ENCODE results near the gene ORAI3. TPM values are rescaled to one million over a fixed set of nuclear protein-coding genes. Genes with fewer than 3 reads are reported as not detected.

ORAI3 gene
- total and polyA plus RNA-seq, 2 experiments from 2014 or later, result 31.6 to 36.1 TPM

- Histone ChIP-seq H3F3A (ENCODE audit: insufficient read depth) (peaks cover 21% of the 10 kb centered on the region), H4K20me1 (ENCODE audit: insufficient read depth) (no peaks in the 10 kb centered on the region), H3K9me3 (ENCODE audit: low read depth) (no peaks in the 10 kb centered on the region), H3K27me3 (replicated peaks; ENCODE audit: insufficient read depth) (no peaks in the 10 kb centered on the region), H3K4me3 (no peak overlapping the region), H3K4me2 (ENCODE audit: unreplicated experiment) (no peak overlapping the region), H3K36me3 (ENCODE audit: low read depth) (no peaks in the 10 kb centered on the region), H2AFZ (no peak overlapping the region), H3K9me2 (ENCODE audit: insufficient read depth) (no peaks in the 10 kb centered on the region), H3K9ac (no peak overlapping the region), H3K79me2 (ENCODE audit: insufficient read depth) (no peaks in the 10 kb centered on the region), H3K4me1 (ENCODE audit: insufficient read depth) (peaks cover 22% of the 10 kb centered on the region), H3K27ac (no peak overlapping the region)
- no peak for DNase-seq
- TF ChIP-seq EZH2 (IDR thresholded peaks at IDR 0.05; ENCODE audit: insufficient read depth, poor library complexity, severe bottlenecking), result no peak
- TF ChIP-seq EZH2phosphoT487 (IDR thresholded peaks at IDR 0.05; ENCODE audit: insufficient read depth, low read depth), result no peak
- 89 to 90% methylated on average over 6 of the region's 6 CpGs for WGBS, 2 experiments (ENCODE audit: low coverage in 1 of 2, low lambda C conversion rate in 2 of 2, missing lambda C conversion rate in 2 of 2)
- in situ Hi-C loops (cut with MboI), result no loop called here
Measured at GRCh38 chr16:31003744-31004143, 54.9 kb downstream of the ORAI3 start.

Small RNA genes within 50 kb of the gene (small RNA-seq; reads per million reads assigned to genes)
- gene AC135048.1 (ENCODE audit: low read depth, low replicate concordance), result not detected

Other genes starting within 250 kb of the ORAI3 start
- gene SRCAP, start 249.9 kb upstream of the ORAI3 start, total RNA-seq (2014; rRNA removed; shearing (Covaris generic)), result 9.1 and 14.3 TPM in 2 replicates
- 22.8 and 23.7 TPM in 2 replicates for gene SRCAP, start 249.9 kb upstream of the ORAI3 start, polyA plus RNA-seq (2016; fragmentation: Nextera tagmentation; extraction: Ambion mirVana)
- 12.5 and 19.9 TPM in 2 replicates for gene PHKG2, start 200.6 kb upstream of the ORAI3 start, total RNA-seq (2014; rRNA removed; shearing (Covaris generic))
- gene PHKG2, start 200.6 kb upstream of the ORAI3 start, polyA plus RNA-seq (2016; fragmentation: Nextera tagmentation; extraction: Ambion mirVana), result 15.7 and 17.0 TPM in 2 replicates
- gene CFAP119, start 187.0 kb upstream of the ORAI3 start, total RNA-seq (2014; rRNA removed; shearing (Covaris generic)), result 0.89 and 2.7 TPM in 2 replicates
- 4.1 and 4.6 TPM in 2 replicates for gene CFAP119, start 187.0 kb upstream of the ORAI3 start, polyA plus RNA-seq (2016; fragmentation: Nextera tagmentation; extraction: Ambion mirVana)
- gene RNF40, start 186.7 kb upstream of the ORAI3 start, total RNA-seq (2014; rRNA removed; shearing (Covaris generic)), result 97.9 and 99.0 TPM in 2 replicates
- 71.2 and 71.5 TPM in 2 replicates for gene RNF40, start 186.7 kb upstream of the ORAI3 start, polyA plus RNA-seq (2016; fragmentation: Nextera tagmentation; extraction: Ambion mirVana)
- gene ZNF629, start 161.9 kb upstream of the ORAI3 start, total RNA-seq (2014; rRNA removed; shearing (Covaris generic)), result 12.2 and 19.3 TPM in 2 replicates
- gene ZNF629, start 161.9 kb upstream of the ORAI3 start, polyA plus RNA-seq (2016; fragmentation: Nextera tagmentation; extraction: Ambion mirVana), result 4.8 and 5.0 TPM in 2 replicates
- 42.5 and 77.1 TPM in 2 replicates for gene BCL7C, start 55.0 kb upstream of the ORAI3 start, total RNA-seq (2014; rRNA removed; shearing (Covaris generic))
- 62.5 and 68.1 TPM in 2 replicates for gene BCL7C, start 55.0 kb upstream of the ORAI3 start, polyA plus RNA-seq (2016; fragmentation: Nextera tagmentation; extraction: Ambion mirVana)
- gene CTF1, start 52.5 kb upstream of the ORAI3 start, total RNA-seq (2014; rRNA removed; shearing (Covaris generic)), result 4.4 and 4.8 TPM in 2 replicates
- 2.0 and 2.1 TPM in 2 replicates for gene CTF1, start 52.5 kb upstream of the ORAI3 start, polyA plus RNA-seq (2016; fragmentation: Nextera tagmentation; extraction: Ambion mirVana)
- 18.2 and 23.0 TPM in 2 replicates for gene FBXL19, start 25.5 kb upstream of the ORAI3 start, total RNA-seq (2014; rRNA removed; shearing (Covaris generic))
- gene FBXL19, start 25.5 kb upstream of the ORAI3 start, polyA plus RNA-seq (2016; fragmentation: Nextera tagmentation; extraction: Ambion mirVana), result 0.39 and 0.64 TPM in 2 replicates
- 2.0 and 2.3 TPM in 2 replicates for gene SETD1A, start 8.7 kb downstream of the ORAI3 start, total RNA-seq (2014; rRNA removed; shearing (Covaris generic))
- 4.0 and 5.9 TPM in 2 replicates for gene SETD1A, start 8.7 kb downstream of the ORAI3 start, polyA plus RNA-seq (2016; fragmentation: Nextera tagmentation; extraction: Ambion mirVana)
- 69.7 and 73.2 TPM in 2 replicates for gene HSD3B7, start 36.1 kb downstream of the ORAI3 start, total RNA-seq (2014; rRNA removed; shearing (Covaris generic))
- 40.2 and 40.9 TPM in 2 replicates for gene HSD3B7, start 36.1 kb downstream of the ORAI3 start, polyA plus RNA-seq (2016; fragmentation: Nextera tagmentation; extraction: Ambion mirVana)
- 2.0 and 2.3 TPM in 2 replicates for gene STX1B, start 61.6 kb downstream of the ORAI3 start, total RNA-seq (2014; rRNA removed; shearing (Covaris generic))
- 0.23 and 0.46 TPM in 2 replicates for gene STX1B, start 61.6 kb downstream of the ORAI3 start, polyA plus RNA-seq (2016; fragmentation: Nextera tagmentation; extraction: Ambion mirVana)
- 24.9 and 25.8 TPM in 2 replicates for gene STX4, start 84.5 kb downstream of the ORAI3 start, total RNA-seq (2014; rRNA removed; shearing (Covaris generic))
- gene STX4, start 84.5 kb downstream of the ORAI3 start, polyA plus RNA-seq (2016; fragmentation: Nextera tagmentation; extraction: Ambion mirVana), result 49.3 and 52.1 TPM in 2 replicates
- gene ZNF668, start 125.2 kb downstream of the ORAI3 start, total RNA-seq (2014; rRNA removed; shearing (Covaris generic)), result 20.6 and 21.8 TPM in 2 replicates
- gene ZNF668, start 125.2 kb downstream of the ORAI3 start, polyA plus RNA-seq (2016; fragmentation: Nextera tagmentation; extraction: Ambion mirVana), result 19.5 and 20.8 TPM in 2 replicates
- 10.6 and 12.8 TPM in 2 replicates for gene ZNF646, start 125.4 kb downstream of the ORAI3 start, total RNA-seq (2014; rRNA removed; shearing (Covaris generic))
- 3.5 and 4.0 TPM in 2 replicates for gene ZNF646, start 125.4 kb downstream of the ORAI3 start, polyA plus RNA-seq (2016; fragmentation: Nextera tagmentation; extraction: Ambion mirVana)
- gene PRSS53, start 139.9 kb downstream of the ORAI3 start, total RNA-seq (2014; rRNA removed; shearing (Covaris generic)), result 7.0 and 10.5 TPM in 2 replicates
- 0.84 and 0.95 TPM in 2 replicates for gene PRSS53, start 139.9 kb downstream of the ORAI3 start, polyA plus RNA-seq (2016; fragmentation: Nextera tagmentation; extraction: Ambion mirVana)
- gene VKORC1, start 145.7 kb downstream of the ORAI3 start, total RNA-seq (2014; rRNA removed; shearing (Covaris generic)), result 444 and 480 TPM in 2 replicates
- 535 and 542 TPM in 2 replicates for gene VKORC1, start 145.7 kb downstream of the ORAI3 start, polyA plus RNA-seq (2016; fragmentation: Nextera tagmentation; extraction: Ambion mirVana)
- 42.1 and 71.4 TPM in 2 replicates for gene BCKDK, start 159.3 kb downstream of the ORAI3 start, total RNA-seq (2014; rRNA removed; shearing (Covaris generic))
- 108 and 114 TPM in 2 replicates for gene BCKDK, start 159.3 kb downstream of the ORAI3 start, polyA plus RNA-seq (2016; fragmentation: Nextera tagmentation; extraction: Ambion mirVana)
- gene KAT8, start 168.6 kb downstream of the ORAI3 start, total RNA-seq (2014; rRNA removed; shearing (Covaris generic)), result 27.8 and 50.9 TPM in 2 replicates
- 18.4 and 19.3 TPM in 2 replicates for gene KAT8, start 168.6 kb downstream of the ORAI3 start, polyA plus RNA-seq (2016; fragmentation: Nextera tagmentation; extraction: Ambion mirVana)
- gene PRSS8, start 186.7 kb downstream of the ORAI3 start, total RNA-seq (2014; rRNA removed; shearing (Covaris generic)), result not detected in 2 replicates
- not detected in 2 replicates for gene PRSS8, start 186.7 kb downstream of the ORAI3 start, polyA plus RNA-seq (2016; fragmentation: Nextera tagmentation; extraction: Ambion mirVana)
- gene PRSS36, start 201.0 kb downstream of the ORAI3 start, total RNA-seq (2014; rRNA removed; shearing (Covaris generic)), result 0.13 TPM in 1 of 2 replicates, not detected in the other
- 0.19 and 2.2 TPM in 2 replicates for gene PRSS36, start 201.0 kb downstream of the ORAI3 start, polyA plus RNA-seq (2016; fragmentation: Nextera tagmentation; extraction: Ambion mirVana)
- gene FUS, start 231.1 kb downstream of the ORAI3 start, total RNA-seq (2014; rRNA removed; shearing (Covaris generic)), result 22.5 and 28.3 TPM in 2 replicates
- gene FUS, start 231.1 kb downstream of the ORAI3 start, polyA plus RNA-seq (2016; fragmentation: Nextera tagmentation; extraction: Ambion mirVana), result 154 and 166 TPM in 2 replicates

Measured in GM23248 (cell line).